ENCODE results near the gene SPEF1. TPM values are rescaled to one million over a fixed set of nuclear protein-coding genes. Genes with fewer than 3 reads are reported as not detected.

Gene SPEF1
- total RNA-seq, 4 donors from 2014 or later, result 1.1 to 1.8 TPM; not detected in 2

- DNase-seq (ENCODE audit: low spot score in 2 of 2), result no peak
- Histone ChIP-seq H3K4me1 (peaks cover 0 to 85% (median 27%) of the 10 kb centered on the region in 4 donors), H3K9me3 (no peaks in the 10 kb centered on the region), H3K36me3 (peaks cover 0 to 41% (median 0%) of the 10 kb centered on the region in 3 donors), H3K27ac (peak overlapping the region in 3 of 4 donors; percentile 26 to 84 (median 80)), H3K4me3 (no peak overlapping the region), H3K27me3 (peaks cover 0 to 8% of the 10 kb centered on the region in 2 donors)
- TF ChIP-seq EP300 (IDR thresholded peaks at IDR 0.05), result no peak
- no peak for TF ChIP-seq CTCF (IDR thresholded peaks at IDR 0.05)
- no peak for TF ChIP-seq POLR2A (IDR thresholded peaks at IDR 0.05)
- WGBS, 2 donors, result 94 to 100% methylated on average over 1 to 6 of the region's 7 CpGs
Measured at GRCh38 chr20:3755269-3755668, 26.0 kb downstream of the SPEF1 start.

- WGBS, 2 donors, result 87 to 97% methylated on average over 12 to 16 of the region's 16 CpGs
- H3K9me3 ChIP-seq, result no peaks in the 10 kb centered on the region
- peaks cover 0 to 8% of the 10 kb centered on the region in 2 donors for H3K27me3 ChIP-seq
- peaks cover 0 to 86% (median 23%) of the 10 kb centered on the region in 4 donors for H3K4me1 ChIP-seq
- TF ChIP-seq POLR2A (IDR thresholded peaks at IDR 0.05), result no peak
- no peak for TF ChIP-seq CTCF (IDR thresholded peaks at IDR 0.05)
- H3K27ac ChIP-seq, result peak overlapping the region in 3 of 4 donors; percentile 18 to 84 (median 80)
- DNase-seq (ENCODE audit: low spot score in 2 of 2), result no peak
- no peak overlapping the region for H3K4me3 ChIP-seq
- peaks cover 0 to 50% (median 0%) of the 10 kb centered on the region in 3 donors for H3K36me3 ChIP-seq
Measured at GRCh38 chr20:3754276-3754630, 27.0 kb downstream of the SPEF1 start.

- DNase-seq (ENCODE audit: low spot score in 2 of 2), result no peak
Measured at GRCh38 chr20:3753501-3754275, 27.6 kb downstream of the SPEF1 start.

GRCh38 chr20:3753098-3753497 lies 28.1 kb downstream of the SPEF1 start:
- DNase-seq (ENCODE audit: low spot score in 2 of 2), result peak; percentile 65 to 90
- peaks cover 0 to 8% of the 10 kb centered on the region in 2 donors for H3K27me3 ChIP-seq
- H3K36me3 ChIP-seq, result peaks cover 0 to 55% (median 0%) of the 10 kb centered on the region in 3 donors
- peak overlapping the region in 3 of 4 donors; percentile 12 to 84 (median 80) for H3K27ac ChIP-seq
- 42 to 48% methylated on average over 4 of the region's 4 CpGs for WGBS, 2 donors
- H3K4me1 ChIP-seq, result peaks cover 0 to 76% (median 17%) of the 10 kb centered on the region in 4 donors
- H3K4me3 ChIP-seq, result no peak overlapping the region
- TF ChIP-seq EP300 (IDR thresholded peaks at IDR 0.05), result peak in 1 of 2 donors; percentile 13
- TF ChIP-seq CTCF (IDR thresholded peaks at IDR 0.05), result peak; percentile 65 to 83 (median 74)
- TF ChIP-seq POLR2A (IDR thresholded peaks at IDR 0.05), result no peak
- H3K9me3 ChIP-seq, result no peaks in the 10 kb centered on the region

More at GRCh38 chr20:3753501-3754275, 27.6 kb downstream of the SPEF1 start:
- Histone ChIP-seq H3K27me3 (peaks cover 0 to 8% of the 10 kb centered on the region in 2 donors), H3K4me3 (no peak overlapping the region), H3K27ac (peak overlapping the region in 3 of 4 donors; percentile 6 to 84 (median 80)), H3K36me3 (peaks cover 0 to 54% (median 0%) of the 10 kb centered on the region in 3 donors), H3K9me3 (no peaks in the 10 kb centered on the region), H3K4me1 (peaks cover 0 to 81% (median 20%) of the 10 kb centered on the region in 4 donors)
- 72 to 76% methylated on average over 18 to 24 of the region's 26 CpGs for WGBS, 2 donors
- TF ChIP-seq POLR2A (IDR thresholded peaks at IDR 0.05) (no peak), CTCF (IDR thresholded peaks at IDR 0.05) (no peak), EP300 (IDR thresholded peaks at IDR 0.05) (no peak)

GRCh38 chr20:3752386-3752759 lies 28.9 kb downstream of the SPEF1 start:
- Histone ChIP-seq H3K9me3 (no peaks in the 10 kb centered on the region), H3K4me3 (peak overlapping the region in 3 of 4 donors; percentile 33 to 50 (median 40)), H3K27me3 (peaks cover 0 to 8% of the 10 kb centered on the region in 2 donors), H3K36me3 (peaks cover 0 to 54% (median 0%) of the 10 kb centered on the region in 3 donors), H3K27ac (peak overlapping the region in 2 of 4 donors; percentile 12 to 15), H3K4me1 (peaks cover 0 to 69% (median 16%) of the 10 kb centered on the region in 4 donors)
- DNase-seq (ENCODE audit: low spot score in 2 of 2), result no peak
- 40 to 43% methylated on average over 13 of the region's 13 CpGs for WGBS, 2 donors
- TF ChIP-seq CTCF (IDR thresholded peaks at IDR 0.05) (no peak), EP300 (IDR thresholded peaks at IDR 0.05) (no peak), POLR2A (IDR thresholded peaks at IDR 0.05) (no peak)

All from tibial nerve (tissue), 4 donors.